Midbrain (tissue), 1 donor: ENCODE data around the gene ZNF699.
"Not testable (repeated sequence)": the region's sequence is repeated elsewhere in the genome, so short reads cannot be mapped to it uniquely, and the experiment has no call there.

ENCODE experiments used
- DNase-seq: peaks from one replicate; lab custom pipeline; 2025; lab: John Stamatoyannopoulos, UW

The ZNF699 gene

GRCh38 chr19:9289231-9289884 lies 20.3 kb downstream of the ZNF699 start:
- DNase-seq, result no peak

- not testable (repeated sequence) for DNase-seq
Observed at GRCh38 chr19:9283485-9283884, 26.2 kb downstream of the ZNF699 start.

- DNase-seq, result no peak
Observed at GRCh38 chr19:9251236-9251635, 58.4 kb downstream of the ZNF699 start.

GRCh38 chr19:9250630-9251029 lies 59.0 kb downstream of the ZNF699 start, which contains the start of gene OR7E24:
TSS of gene OR7E24 (plus strand) at chr19:9250930. CDS start at chr19:9251044, 114 bp downstream.
- DNase-seq, result no peak
